PC-3 (cell line): ENCODE measurements around the gene C9orf50. TPM values are rescaled to one million over a fixed set of nuclear protein-coding genes. Genes with fewer than 3 reads are reported as not detected.

Source experiments
- ATAC-seq: fragments of 200-7000 bp; cut with Tn5 transposase; 2 replicates; pipeline ENCODE4 v1.9.1; 2020; ENCODE audit warnings: mild to moderate bottlenecking, moderate library complexity
- BruUV-seq: library from RNA; stranded (reverse); fragments of 400-500 nt; replicated peaks from 2 replicates; lab custom pipeline; 2021; lab: Mats Ljungman, UMichigan
- CTCF ChIA-PET: fragments of 300-600 bp; sonication (Branson Sonifier 250); formaldehyde crosslinking; loops from one replicate; lab custom pipeline; 2022; ENCODE audit warnings: antibody characterized with exemption; lab: Charles Lee
- POLR2A ChIA-PET: fragments of 300-600 bp; sonication (Branson Sonifier 250); formaldehyde crosslinking; loops from one replicate; lab custom pipeline; 2022; ENCODE audit warnings: antibody characterized with exemption; ENCODE audit not compliant: unreplicated experiment; lab: Charles Lee
- DNase-seq: peaks from one replicate; pipeline ENCODE4 v3.0.0-alpha.2; 2015
- H2AFZ ChIP-seq: fragments of 300-600 bp; sonication (generic); 2 replicates; pipeline ENCODE4 v1.6.0; 2016; ENCODE audit warnings: antibody characterized with exemption, low read length
- H3F3A ChIP-seq: fragments of 300-600 bp; sonication (generic); one replicate; pipeline ENCODE4 v1.6.0; 2017; ENCODE audit warnings: antibody characterized with exemption, low read length, control low read depth, mild to moderate bottlenecking; ENCODE audit not compliant: unreplicated experiment
- H3K27ac ChIP-seq: fragments of 300-600 bp; sonication (generic); 2 replicates; pipeline ENCODE4 v1.5.1; 2016; ENCODE audit warnings: mild to moderate bottlenecking, low read length
- H3K27me3 ChIP-seq: fragments of 300-600 bp; sonication (generic); 2 replicates; pipeline ENCODE4 v1.6.1; 2016; ENCODE audit warnings: low read length, mixed read lengths
- H3K36me3 ChIP-seq: fragments of 300-600 bp; sonication (generic); 2 replicates; pipeline ENCODE4 v1.6.1; 2016; ENCODE audit warnings: low read depth, mixed run types, low read length, mixed read lengths
- H3K4me1 ChIP-seq: fragments of 300-600 bp; sonication (generic); 2 replicates; pipeline ENCODE4 v1.5.1; 2016; ENCODE audit warnings: low read length; ENCODE audit not compliant: insufficient read depth
- H3K4me2 ChIP-seq: fragments of 300-600 bp; sonication (generic); 2 replicates; pipeline ENCODE4 v1.6.0; 2016; ENCODE audit warnings: low read length
- H3K4me3 ChIP-seq: fragments of 300-600 bp; sonication (generic); 2 replicates; pipeline ENCODE4 v1.5.1; 2016; ENCODE audit warnings: mild to moderate bottlenecking, low read length, mixed read lengths
- H3K79me2 ChIP-seq: fragments of 300-600 bp; sonication (generic); 2 replicates; pipeline ENCODE4 v1.6.1; 2017; ENCODE audit warnings: low read length, mixed read lengths
- H3K9ac ChIP-seq: fragments of 300-600 bp; sonication (generic); 2 replicates; pipeline ENCODE4 v1.6.0; 2016; ENCODE audit warnings: mild to moderate bottlenecking, low read length
- H3K9me2 ChIP-seq: fragments of 300-600 bp; sonication (generic); replicated peaks from 2 replicates; pipeline ENCODE4 v1.6.1; 2016; ENCODE audit warnings: mixed run types, low read length, mixed read lengths
- H3K9me3 ChIP-seq: fragments of 300-600 bp; sonication (generic); 2 replicates; pipeline ENCODE4 v1.6.1; 2016; ENCODE audit warnings: low read length, mixed read lengths
- H4K20me1 ChIP-seq: fragments of 300-600 bp; sonication (generic); 2 replicates; pipeline ENCODE4 v1.6.1; 2016; ENCODE audit warnings: low read length, mixed read lengths
- CTCF ChIP-seq: fragments of 300-600 bp; sonication (generic); conservative IDR thresholded peaks from 2 replicates; pipeline ENCODE4 v1.5.1; 2017; ENCODE audit warnings: antibody characterized with exemption, low read depth, mild to moderate bottlenecking, low read length
- EZH2 ChIP-seq: fragments of 300-600 bp; sonication (generic); IDR thresholded peaks from one replicate; pipeline ENCODE4 v1.6.1; 2017; ENCODE audit warnings: antibody characterized with exemption, mild to moderate bottlenecking, low read length; ENCODE audit not compliant: unreplicated experiment
- EZH2phosphoT487 ChIP-seq: fragments of 300-600 bp; sonication (generic); IDR thresholded peaks from 2 replicates; pipeline ENCODE4 v1.6.1; 2018; ENCODE audit warnings: mild to moderate bottlenecking, antibody characterized with exemption, low read length, borderline replicate concordance
- intact Hi-C: fragments of 100-400 bp; cut with micrococcal nuclease; formaldehyde crosslinking; loops from 2 replicates; pipeline ENCODE4 v1.9.0; 2023
- total RNA-seq: library from RNA; depleted of rRNA; stranded (reverse); fragments of >200 nt; gene quantifications from 2 replicates; pipeline ENCODE4 v1.2.3, GENCODE V29; 2014

Gene C9orf50
- total RNA-seq, 1 experiment from 2014 or later, result not detected

- H3K4me3 ChIP-seq, result no peak overlapping the region
- ChIA-PET POLR2A (no interaction called here), CTCF (no interaction called here)
- H3K79me2 ChIP-seq, result no peaks in the 10 kb centered on the region
- H3K27ac ChIP-seq, result no peak overlapping the region
- no peak overlapping the region for H3K9ac ChIP-seq
- ATAC-seq (no peak), DNase-seq (no peak)
- H3K36me3 ChIP-seq, result no peaks in the 10 kb centered on the region
- BruUV-seq, result no TSS peak
- H2AFZ ChIP-seq, result no peak overlapping the region
- intact Hi-C loops, result no loop called here
- peaks cover 2% of the 10 kb centered on the region; the same call in 1 of the 2 replicates for H3K4me1 ChIP-seq
- TF ChIP-seq EZH2phosphoT487, result no peak
- no peak for TF ChIP-seq CTCF
- no peak for TF ChIP-seq EZH2
- no peaks in the 10 kb centered on the region for H3K27me3 ChIP-seq
- no peaks in the 10 kb centered on the region for H4K20me1 ChIP-seq
- no peaks in the 10 kb centered on the region for H3F3A ChIP-seq
- no peaks in the 10 kb centered on the region for H3K9me3 ChIP-seq
- no peak overlapping the region for H3K4me2 ChIP-seq
- H3K9me2 ChIP-seq, result no peaks in the 10 kb centered on the region
Measured at GRCh38 chr9:129591916-129592315, 29.0 kb downstream of the C9orf50 start.

- Histone ChIP-seq H3K4me3 (no peak overlapping the region), H3K9me3 (no peaks in the 10 kb centered on the region), H3K27ac (no peak overlapping the region), H3K4me1 (no peaks in the 10 kb centered on the region), H3K27me3 (no peaks in the 10 kb centered on the region), H3K36me3 (no peaks in the 10 kb centered on the region), H3K9ac (no peak overlapping the region), H3K79me2 (no peaks in the 10 kb centered on the region), H3K4me2 (no peak overlapping the region), H4K20me1 (no peaks in the 10 kb centered on the region), H2AFZ (no peak overlapping the region), H3K9me2 (no peaks in the 10 kb centered on the region), H3F3A (no peaks in the 10 kb centered on the region)
- TF ChIP-seq EZH2 (no peak), EZH2phosphoT487 (no peak), CTCF (no peak)
- ChIA-PET POLR2A (no interaction called here), CTCF (no interaction called here)
- no peak for DNase-seq
- no TSS peak for BruUV-seq
- intact Hi-C loops, result no loop called here
- no peak for ATAC-seq
Measured at GRCh38 chr9:129590466-129590865, 30.4 kb downstream of the C9orf50 start.

- no peak overlapping the region for H3K9ac ChIP-seq
- H3F3A ChIP-seq, result no peaks in the 10 kb centered on the region
- H3K4me2 ChIP-seq, result no peak overlapping the region
- no peaks in the 10 kb centered on the region for H3K9me2 ChIP-seq
- TF ChIP-seq CTCF, result no peak
- TF ChIP-seq EZH2phosphoT487, result no peak
- TF ChIP-seq EZH2, result no peak
- H3K4me1 ChIP-seq, result no peaks in the 10 kb centered on the region
- no peaks in the 10 kb centered on the region for H3K27me3 ChIP-seq
- ATAC-seq (no peak), DNase-seq (no peak)
- ChIA-PET CTCF (no interaction called here), POLR2A (interaction anchor here (0.6 kb wide), 1 partner anchor 136 kb away, joined by 3 read pairs; no protein-coding TSS in a partner anchor)
- no peak overlapping the region for H3K4me3 ChIP-seq
- H3K36me3 ChIP-seq, result no peaks in the 10 kb centered on the region
- no peaks in the 10 kb centered on the region for H4K20me1 ChIP-seq
- H2AFZ ChIP-seq, result no peak overlapping the region
- no peak overlapping the region for H3K27ac ChIP-seq
- BruUV-seq, result no TSS peak
- no peaks in the 10 kb centered on the region for H3K79me2 ChIP-seq
- intact Hi-C loops, result no loop called here
- no peaks in the 10 kb centered on the region for H3K9me3 ChIP-seq
Measured at GRCh38 chr9:129587487-129588262, 33.2 kb downstream of the C9orf50 start.
